KBM-7 (cell line): ENCODE data around the gene ZNF414.
"Not testable (repeated sequence)": the region's sequence is repeated elsewhere in the genome, so short reads cannot be mapped to it uniquely, and the experiment has no call there.

Experiments used
- DNase-seq: peaks from one replicate; pipeline ENCODE4 v3.0.0-alpha.2; 2015
- in situ Hi-C: fragments of 300-500 bp; cut with MboI; formaldehyde crosslinking; loops from 2 replicates; pipeline ENCODE4 v1.14.3; 2020; ENCODE audit warnings: low sequenced_read_pairs, low pct_unique_long_range_greater_than_20kb, mixed read lengths

Gene ZNF414

GRCh38 chr19:8513687-8514504, at the start of gene ZNF414:
TSS of gene ZNF414 (minus strand) at chr19:8514167. CDS start at chr19:8514046, 121 bp downstream.
- in situ Hi-C loops = no loop called here

GRCh38 chr19:8561075-8561764, 47.3 kb upstream of the ZNF414 start:
- in situ Hi-C loops = no loop called here
- no peak for DNase-seq

More at GRCh38 chr19:8513687-8514504, at the start of gene ZNF414:
- peak; percentile 96 for DNase-seq

- in situ Hi-C loops = no loop called here
Measured at GRCh38 chr19:8558325-8558724, 44.4 kb upstream of the ZNF414 start.

GRCh38 chr19:8557642-8558238, 43.8 kb upstream of the ZNF414 start:
- in situ Hi-C loops = no loop called here
- peak; percentile 24 for DNase-seq

More at GRCh38 chr19:8558325-8558724, 44.4 kb upstream of the ZNF414 start:
- DNase-seq = no peak

- in situ Hi-C loops, DNase-seq: not testable (repeated sequence)
Measured at GRCh38 chr19:8553729-8554128, 39.8 kb upstream of the ZNF414 start.

GRCh38 chr19:8552810-8553209, 38.8 kb upstream of the ZNF414 start:
- in situ Hi-C loops = no loop called here
- no peak for DNase-seq

- in situ Hi-C loops = no loop called here
- no peak for DNase-seq
Measured at GRCh38 chr19:8550070-8550469, 36.1 kb upstream of the ZNF414 start.

GRCh38 chr19:8545743-8546142, 31.8 kb upstream of the ZNF414 start:
- in situ Hi-C loops = no loop called here
- DNase-seq = no peak

- in situ Hi-C loops = no loop called here
- DNase-seq = no peak
Measured at GRCh38 chr19:8544168-8544567, 30.2 kb upstream of the ZNF414 start.

- in situ Hi-C loops = no loop called here
- DNase-seq = no peak
Measured at GRCh38 chr19:8539621-8540149, 25.7 kb upstream of the ZNF414 start.

- no peak for DNase-seq
- in situ Hi-C loops = no loop called here
Measured at GRCh38 chr19:8537099-8537498, 23.1 kb upstream of the ZNF414 start.

- no peak for DNase-seq
- in situ Hi-C loops = no loop called here
Measured at GRCh38 chr19:8536282-8536681, 22.3 kb upstream of the ZNF414 start.

- in situ Hi-C loops = no loop called here
Measured at GRCh38 chr19:8532225-8532624, 18.3 kb upstream of the ZNF414 start.

GRCh38 chr19:8531470-8531869, 17.5 kb upstream of the ZNF414 start:
- no peak for DNase-seq
- in situ Hi-C loops = no loop called here

More at GRCh38 chr19:8532225-8532624, 18.3 kb upstream of the ZNF414 start:
- DNase-seq = no peak

- in situ Hi-C loops = no loop called here
- no peak for DNase-seq
Measured at GRCh38 chr19:8530061-8530679, 16.2 kb upstream of the ZNF414 start.

GRCh38 chr19:8529369-8530006, 15.5 kb upstream of the ZNF414 start:
- in situ Hi-C loops = no loop called here
- no peak for DNase-seq

GRCh38 chr19:8528500-8528899, 14.5 kb upstream of the ZNF414 start:
- in situ Hi-C loops = no loop called here

GRCh38 chr19:8526345-8527091, 12.6 kb upstream of the ZNF414 start:
- in situ Hi-C loops = no loop called here
- DNase-seq = no peak

More at GRCh38 chr19:8528500-8528899, 14.5 kb upstream of the ZNF414 start:
- DNase-seq = no peak
